Activated CD4-positive, alpha-beta T cell treated with anti-CD3 and anti-CD28 coated beads, Interleukin-2, amount 50 U/mL, for 4 hours (primary cell): ENCODE data around the gene TPCN2.
A peak's percentile ranks its signal among the peaks of the same experiment; 100 is the strongest.
"Not testable (repeated sequence)": the region's sequence is repeated elsewhere in the genome, so short reads cannot be mapped to it uniquely, and the experiment has no call there.

Source experiments
- DNase-seq, 2 experiments: peaks; one replicate each; pipeline ENCODE4 v3.0.0-alpha.2; 2020

Gene TPCN2

DNA sequence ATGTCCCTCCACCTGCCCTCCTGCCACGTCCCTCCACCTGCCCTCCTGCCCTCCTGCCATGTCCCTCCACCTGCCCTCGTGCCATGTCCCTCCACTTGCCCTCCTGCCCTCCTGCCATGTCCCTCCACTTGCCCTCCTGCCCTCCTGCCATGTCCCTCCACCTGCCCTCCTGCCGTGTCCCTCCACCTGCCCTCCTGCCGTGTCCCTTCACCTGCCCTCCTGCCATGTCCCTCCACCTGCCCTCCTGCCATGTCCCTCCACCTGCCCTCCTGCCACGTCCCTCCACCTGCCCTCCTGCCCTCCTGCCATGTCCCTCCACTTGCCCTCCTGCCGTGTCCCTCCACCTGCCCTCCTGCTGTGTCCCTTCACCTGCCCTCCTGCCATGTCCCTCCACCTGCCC, 28.2 kb downstream of the TPCN2 start:
- DNase-seq: not testable (repeated sequence)

DNA sequence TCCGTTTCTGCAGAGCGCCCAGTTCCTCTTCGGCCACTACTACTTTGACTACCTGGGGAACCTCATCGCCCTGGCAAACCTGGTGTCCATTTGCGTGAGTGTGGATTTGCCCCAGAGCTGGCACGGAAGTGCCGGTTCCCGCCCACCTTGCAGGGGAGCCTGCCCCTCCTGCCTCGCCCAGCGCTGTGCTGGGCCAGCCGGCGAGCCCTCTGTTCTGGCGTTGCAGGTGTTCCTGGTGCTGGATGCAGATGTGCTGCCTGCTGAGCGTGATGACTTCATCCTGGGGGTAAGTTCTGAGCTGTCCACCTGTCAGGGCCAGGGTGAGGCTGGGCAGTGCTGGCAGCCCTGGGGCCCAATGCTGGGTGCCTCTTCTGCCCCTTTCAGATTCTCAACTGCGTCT, 29.8 kb downstream of the TPCN2 start:
- no peak for DNase-seq

DNA sequence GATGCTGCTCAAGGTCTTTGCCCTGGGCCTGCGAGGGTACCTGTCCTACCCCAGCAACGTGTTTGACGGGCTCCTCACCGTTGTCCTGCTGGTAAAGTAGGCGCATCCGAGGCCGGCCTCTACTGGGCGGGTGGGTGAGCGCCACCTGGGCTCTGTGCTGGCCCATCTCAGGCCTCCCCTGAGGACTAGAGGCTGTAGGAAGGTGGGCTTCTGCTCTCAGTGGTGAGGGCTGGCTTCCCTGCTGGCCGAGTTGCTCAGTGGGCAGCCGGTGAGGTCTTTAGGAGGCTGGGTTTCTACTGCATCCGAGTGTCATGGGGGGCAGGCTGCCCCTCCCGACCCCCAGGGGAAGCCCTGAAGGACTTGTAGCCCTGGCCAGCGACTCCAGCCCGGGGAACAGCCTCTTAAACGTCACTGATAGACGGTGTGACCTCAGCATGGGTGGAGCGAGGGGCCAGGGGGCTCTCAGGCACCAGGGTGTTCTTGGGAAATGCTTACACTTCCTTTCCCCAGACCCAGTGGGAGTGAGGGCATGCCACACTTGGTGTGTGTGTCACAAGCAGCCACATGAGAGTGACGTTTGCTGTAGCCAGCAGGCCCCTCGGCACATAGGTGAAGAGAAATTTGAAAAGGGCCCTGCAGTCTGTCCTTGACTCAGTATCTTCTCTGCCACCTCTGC, 30.3 kb downstream of the TPCN2 start:
- DNase-seq: no peak

DNA sequence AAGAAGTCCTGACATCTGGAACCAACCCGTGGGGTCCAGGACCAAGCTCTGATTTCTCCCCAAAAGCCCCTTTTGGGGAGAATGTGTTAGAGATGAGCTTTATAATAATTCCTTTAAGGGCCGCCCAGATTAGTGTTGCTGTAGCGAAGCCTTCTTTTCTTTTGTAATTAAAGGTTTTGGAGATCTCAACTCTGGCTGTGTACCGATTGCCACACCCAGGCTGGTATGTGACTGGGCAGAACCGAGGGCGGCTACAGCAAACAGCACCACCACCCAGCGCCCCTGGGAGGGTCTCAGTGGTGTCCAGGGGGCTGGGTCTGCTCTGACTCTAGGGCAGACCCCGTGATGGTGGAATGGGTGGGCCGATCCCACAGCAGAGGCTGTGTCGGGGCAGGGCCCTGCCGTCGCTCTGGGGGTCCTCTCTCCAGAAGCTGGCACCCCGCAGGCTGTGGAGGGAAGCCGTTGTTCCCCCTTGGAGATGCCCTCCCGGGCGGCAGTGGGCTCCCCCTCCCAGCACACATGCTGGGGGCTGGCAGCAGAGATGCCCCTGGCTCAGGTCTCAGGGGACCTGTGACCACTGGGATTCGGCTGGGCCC, 31.0 kb downstream of the TPCN2 start:
- DNase-seq: no peak

DNA sequence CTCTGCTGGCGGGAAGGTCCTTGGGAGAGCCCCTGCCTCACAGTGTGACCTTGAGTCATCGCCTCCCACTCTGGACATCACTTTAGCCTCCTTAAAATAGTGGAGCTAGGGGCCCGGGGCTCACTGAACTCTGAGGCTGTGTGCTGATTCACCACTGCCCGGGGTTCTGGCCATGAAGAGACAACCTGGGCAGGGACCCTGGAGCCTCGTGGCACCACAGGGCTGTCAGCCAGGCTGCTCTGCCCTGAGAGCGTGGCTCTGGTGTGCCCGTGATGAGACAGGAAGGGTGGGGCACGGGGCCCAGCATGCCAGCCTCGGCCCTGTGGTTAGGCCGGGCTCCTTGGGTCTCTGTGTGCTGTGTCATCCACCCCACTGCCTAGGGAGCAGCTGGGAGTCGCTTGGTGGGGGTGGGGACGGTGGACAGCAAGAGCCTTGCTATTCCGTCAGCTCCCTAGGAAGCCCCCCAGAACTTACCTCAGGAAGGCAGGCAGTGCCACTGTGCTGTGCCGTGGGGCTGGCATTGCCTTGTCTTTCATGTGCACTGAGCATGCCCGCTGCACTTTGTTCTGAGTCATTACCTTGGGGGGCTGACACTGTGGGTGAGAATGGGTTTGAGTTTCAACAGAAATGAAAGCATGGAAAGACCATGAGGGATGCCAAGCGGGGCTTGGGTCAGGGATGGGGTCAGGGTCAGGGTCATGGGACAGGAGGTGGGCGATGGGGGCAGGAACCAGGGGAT, 31.7 kb downstream of the TPCN2 start:
- no peak for DNase-seq

DNA sequence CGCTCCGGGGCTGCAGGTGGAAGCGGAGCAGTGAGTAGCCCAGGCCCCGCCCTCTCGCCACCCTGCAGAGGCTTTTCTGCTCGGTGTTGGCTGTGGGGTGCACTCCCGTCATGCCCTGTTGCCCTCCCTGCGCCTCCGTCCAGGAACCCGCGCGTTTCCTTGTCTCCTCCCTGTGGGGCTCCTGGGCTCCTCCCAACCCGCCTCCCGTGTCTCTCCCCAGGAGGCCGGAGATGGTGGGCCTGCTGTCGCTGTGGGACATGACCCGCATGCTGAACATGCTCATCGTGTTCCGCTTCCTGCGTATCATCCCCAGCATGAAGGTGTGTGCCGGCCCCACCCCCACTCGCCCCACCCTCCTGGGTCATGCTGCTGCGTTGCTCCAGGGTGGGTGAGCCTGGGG, 32.4 kb downstream of the TPCN2 start:
- DNase-seq: no peak

DNA sequence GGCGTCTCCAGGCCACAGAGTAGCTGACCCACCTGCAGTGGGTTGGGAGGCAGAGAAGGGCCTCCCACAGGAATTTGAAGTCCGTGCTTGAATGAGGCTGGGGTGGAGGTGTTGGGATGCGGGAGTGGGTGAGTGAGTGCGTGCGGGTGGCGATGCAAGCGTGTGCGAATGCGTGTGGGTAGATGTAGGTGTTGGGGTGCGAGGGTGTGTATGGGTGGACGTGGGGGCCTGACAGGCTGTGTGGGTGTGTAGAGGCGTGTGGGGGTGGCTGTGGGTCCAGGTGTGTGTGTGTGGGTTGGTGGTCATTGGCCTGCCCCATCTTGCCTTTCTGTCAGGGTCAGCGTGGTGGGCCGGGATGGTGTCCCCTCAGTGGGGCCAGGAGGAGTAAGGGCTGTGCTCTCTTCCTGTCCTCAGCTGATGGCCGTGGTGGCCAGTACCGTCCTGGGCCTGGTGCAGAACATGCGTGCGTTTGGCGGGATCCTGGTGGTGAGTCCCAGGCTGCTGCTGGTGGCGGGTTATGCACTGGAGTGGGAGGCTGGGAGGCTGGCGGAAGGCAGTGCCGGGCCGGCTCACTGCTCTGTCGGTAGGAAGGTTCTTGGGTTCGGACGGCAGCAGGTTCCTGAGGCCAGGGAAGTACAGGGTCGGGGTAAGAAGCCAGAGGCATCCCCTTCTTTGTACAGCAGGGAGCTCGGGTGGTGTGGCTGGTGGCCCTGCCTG, 35.0 kb downstream of the TPCN2 start:
- no peak for DNase-seq

DNA sequence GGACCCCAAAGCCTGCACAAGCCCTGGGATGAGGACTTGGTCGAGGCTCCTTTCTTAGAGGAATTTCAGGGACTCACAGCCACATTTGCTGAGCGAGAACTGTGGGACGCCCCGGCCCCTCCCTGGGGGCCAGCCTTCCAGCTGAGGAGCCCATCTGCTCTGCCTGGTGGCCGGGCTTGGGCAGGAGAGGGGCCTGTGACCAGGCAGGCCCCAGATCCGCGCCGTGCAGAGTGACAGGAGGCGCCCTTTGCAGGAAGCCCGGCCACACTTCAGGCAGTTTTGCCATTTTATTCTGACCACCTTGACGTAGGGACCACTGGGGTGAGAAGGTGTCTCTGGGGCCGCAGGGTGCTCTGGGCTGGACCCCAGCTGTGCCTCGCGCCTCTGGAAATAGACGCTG, 35.6 kb downstream of the TPCN2 start:
- DNase-seq: no peak

DNA sequence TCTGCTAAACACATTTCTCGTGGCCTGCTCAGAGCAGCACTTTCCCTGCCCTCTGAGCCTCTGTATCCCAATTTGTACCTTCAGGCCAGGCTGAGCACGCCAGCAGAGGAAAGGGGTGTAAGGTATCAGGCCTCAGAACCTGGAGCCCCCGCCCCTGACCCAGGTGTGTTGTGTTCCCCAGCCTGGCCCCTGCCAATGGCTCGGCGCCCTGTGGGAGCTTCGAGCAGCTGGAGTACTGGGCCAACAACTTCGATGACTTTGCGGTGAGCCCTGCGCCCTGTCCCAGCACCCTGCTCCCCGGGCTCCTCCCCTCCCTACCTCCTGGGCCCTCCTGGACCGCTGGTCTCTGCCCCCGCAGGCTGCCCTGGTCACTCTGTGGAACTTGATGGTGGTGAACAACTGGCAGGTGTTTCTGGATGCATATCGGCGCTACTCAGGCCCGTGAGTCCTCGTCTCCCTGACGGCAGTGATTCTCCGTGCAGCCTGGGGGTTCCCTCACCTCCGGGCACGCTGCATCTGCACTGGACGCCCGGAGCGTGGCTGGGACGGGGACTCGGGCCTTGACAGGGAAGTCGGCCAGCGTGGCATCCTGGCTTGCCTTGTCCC, 36.9 kb downstream of the TPCN2 start:
- DNase-seq: no peak

DNA sequence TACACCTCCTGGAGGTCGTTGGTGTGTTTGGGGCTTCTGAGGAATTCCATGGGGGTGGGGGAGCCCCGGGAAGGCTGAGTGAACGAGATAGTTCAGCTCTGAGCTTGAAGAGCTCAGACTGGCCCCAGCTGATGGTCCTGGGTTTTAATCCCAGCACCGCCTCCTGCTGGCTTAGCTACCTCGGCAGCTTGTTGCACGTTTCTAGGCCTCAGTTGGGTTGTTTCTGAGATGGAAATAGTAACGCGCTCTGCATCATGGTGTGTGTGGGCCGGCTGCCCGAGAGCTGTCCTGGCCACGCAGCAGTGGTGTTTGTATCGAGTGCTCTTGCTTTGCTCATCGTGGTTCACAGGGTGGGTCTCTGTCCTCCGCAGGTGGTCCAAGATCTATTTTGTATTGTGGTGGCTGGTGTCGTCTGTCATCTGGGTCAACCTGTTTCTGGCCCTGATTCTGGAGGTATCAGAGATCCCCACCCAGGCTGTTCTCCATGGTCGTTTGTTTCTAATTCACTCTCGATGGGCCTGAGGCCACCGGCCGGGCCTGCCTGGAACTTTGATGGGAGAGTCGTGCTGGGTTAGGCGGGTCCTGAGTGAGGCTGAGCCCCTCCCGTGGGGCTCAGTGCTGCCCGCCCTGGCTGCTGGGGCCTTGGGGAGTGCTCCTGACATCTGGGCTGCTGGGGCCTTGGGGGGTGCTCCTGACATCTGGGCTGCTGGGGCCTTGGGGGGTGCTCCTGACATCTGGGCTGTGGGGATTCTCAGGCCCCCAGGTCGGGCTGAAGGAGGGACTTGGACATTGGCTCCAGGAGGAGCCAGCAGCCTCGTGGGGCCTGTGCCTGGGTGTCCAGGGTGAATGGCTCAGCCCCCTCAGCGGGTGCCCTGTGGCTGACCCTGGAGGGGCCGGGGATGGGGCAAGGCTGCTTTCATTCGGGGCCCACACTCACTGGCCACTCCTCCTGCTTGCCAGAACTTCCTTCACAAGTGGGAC, 37.7 kb downstream of the TPCN2 start:
- DNase-seq: no peak

DNA sequence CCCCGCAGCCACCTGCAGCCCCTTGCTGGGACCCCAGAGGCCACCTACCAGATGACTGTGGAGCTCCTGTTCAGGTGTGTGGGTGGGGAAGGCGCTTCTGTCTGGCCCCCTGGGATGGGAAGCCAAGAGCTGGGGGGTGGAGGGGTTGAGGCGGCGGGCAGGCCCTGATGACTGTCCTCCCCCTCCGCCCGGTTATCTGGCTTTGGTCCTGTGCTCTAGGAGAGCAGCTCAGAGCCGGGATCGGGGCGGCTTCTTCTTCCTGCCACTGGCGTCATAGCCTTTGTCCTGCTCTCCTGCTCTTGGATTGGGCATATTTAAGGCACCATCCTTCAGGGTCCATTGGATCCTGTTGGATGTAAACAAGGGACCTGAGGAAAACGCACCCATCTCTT, 38.4 kb downstream of the TPCN2 start:
- DNase-seq: no peak

DNA sequence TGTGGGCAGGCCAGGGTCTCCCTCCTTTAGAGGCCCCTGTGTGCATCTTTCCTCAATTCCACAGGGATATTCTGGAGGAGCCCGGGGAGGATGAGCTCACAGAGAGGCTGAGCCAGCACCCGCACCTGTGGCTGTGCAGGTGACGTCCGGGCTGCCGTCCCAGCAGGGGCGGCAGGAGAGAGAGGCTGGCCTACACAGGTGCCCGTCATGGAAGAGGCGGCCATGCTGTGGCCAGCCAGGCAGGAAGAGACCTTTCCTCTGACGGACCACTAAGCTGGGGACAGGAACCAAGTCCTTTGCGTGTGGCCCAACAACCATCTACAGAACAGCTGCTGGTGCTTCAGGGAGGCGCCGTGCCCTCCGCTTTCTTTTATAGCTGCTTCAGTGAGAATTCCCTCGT, 39.1 kb downstream of the TPCN2 start:
- no peak for DNase-seq

DNA sequence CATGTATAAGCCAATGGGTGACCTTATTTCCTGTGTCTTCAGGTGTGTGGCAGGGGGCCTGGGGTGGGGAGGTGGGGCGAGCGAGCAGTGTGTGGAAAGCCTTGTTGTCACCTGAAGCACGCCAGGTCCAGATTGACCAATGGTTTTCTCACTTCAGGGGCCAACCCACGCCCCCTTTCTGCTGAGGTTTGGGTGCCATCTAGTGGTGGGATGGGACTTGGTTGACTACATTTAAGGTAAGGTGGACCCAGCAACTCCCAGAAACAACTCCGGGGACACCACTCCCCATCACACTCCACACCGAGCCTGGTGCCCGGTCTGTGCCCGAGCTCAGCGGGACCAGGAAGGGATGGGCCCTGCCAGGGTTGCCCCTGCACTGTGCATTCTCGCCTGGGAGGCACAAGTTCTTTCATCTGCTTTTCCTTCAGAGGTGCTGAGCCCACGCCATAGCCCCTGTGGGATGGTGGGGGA, 40.0 kb downstream of the TPCN2 start:
- peak; percentile 42 to 43 for DNase-seq

DNA sequence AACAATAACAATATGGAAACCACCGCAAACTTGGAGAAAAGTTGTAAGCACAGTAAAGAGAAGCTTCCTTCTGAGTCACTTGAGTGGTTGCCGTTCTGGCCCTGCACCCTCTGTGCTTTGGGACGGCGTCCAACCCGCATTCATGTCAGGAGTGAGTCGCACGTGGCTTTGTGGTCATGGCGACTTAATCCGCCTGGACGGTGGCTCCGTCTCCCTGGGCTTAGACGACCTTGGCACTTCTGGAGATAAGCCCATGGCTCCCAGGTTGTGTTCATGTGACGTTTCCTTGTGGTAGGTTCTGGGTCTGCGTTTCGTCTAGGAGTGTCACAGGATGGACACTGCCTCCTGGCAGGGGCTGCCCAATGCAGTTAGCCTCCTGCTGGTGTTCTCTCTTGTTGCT, 40.5 kb downstream of the TPCN2 start:
- DNase-seq: no peak

DNA sequence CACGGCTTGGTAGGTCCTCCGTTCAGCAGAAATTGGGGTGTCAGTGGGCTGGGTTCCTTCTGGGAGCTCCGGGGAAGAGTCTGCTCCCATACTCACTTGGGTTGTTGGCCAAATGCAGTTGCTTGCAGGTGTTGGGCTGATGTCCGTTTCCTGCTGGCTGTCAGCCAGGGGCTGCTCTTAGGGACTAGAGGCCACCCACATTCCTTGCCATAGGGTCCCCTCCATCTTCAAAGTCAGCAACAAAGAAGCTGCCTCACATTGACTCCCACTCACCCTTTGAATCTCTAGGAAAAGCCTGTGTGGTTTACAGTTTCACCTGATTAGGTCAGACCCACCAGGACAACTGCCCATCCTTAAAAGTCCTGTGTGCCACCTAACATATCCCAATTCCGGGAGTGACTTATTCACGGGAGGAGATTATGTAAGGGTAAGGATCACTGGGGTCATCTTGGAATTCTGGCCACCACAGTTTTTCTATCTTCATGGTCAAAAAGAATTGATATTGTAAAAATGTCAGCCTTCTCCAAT, 43.0 kb downstream of the TPCN2 start:
- no peak for DNase-seq

DNA sequence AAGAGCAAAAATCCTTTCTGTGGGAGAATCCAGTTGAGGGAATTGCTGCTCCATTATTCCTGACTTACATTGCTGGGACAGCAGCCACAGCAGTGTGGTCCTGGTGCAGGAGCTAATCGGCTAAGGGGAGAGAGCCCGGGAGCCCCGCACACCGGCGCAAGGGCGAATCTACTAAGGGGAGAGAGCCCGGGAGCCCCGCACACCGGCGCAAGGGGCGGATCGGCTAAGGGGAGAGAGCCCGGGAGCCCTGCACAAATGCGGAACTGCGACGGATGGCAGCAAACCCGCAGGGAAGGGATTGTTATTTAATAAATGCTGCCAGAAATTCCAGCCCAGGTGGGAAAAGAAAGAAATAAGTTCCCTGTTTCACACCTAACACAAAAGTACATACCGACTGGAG, 43.5 kb downstream of the TPCN2 start:
- DNase-seq: no peak

DNA sequence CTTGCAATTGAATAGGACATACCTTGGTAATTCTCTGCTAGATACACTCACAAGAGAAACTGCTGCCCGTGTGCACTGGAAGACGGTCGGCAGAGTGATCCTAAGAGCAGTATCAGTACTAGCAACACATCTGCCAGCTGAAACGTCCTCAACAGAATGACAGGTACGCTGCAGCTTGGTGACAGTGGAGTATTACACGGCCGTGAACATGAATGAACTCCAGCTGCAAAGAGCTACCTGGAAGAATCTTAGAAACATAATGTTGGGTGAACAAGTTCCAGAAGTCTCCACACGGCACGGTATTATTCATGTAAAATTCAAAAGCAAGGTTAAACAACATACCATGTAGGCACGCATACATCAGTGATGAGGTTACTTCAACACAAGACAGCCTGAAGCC, 44.4 kb downstream of the TPCN2 start:
- no peak for DNase-seq

DNA sequence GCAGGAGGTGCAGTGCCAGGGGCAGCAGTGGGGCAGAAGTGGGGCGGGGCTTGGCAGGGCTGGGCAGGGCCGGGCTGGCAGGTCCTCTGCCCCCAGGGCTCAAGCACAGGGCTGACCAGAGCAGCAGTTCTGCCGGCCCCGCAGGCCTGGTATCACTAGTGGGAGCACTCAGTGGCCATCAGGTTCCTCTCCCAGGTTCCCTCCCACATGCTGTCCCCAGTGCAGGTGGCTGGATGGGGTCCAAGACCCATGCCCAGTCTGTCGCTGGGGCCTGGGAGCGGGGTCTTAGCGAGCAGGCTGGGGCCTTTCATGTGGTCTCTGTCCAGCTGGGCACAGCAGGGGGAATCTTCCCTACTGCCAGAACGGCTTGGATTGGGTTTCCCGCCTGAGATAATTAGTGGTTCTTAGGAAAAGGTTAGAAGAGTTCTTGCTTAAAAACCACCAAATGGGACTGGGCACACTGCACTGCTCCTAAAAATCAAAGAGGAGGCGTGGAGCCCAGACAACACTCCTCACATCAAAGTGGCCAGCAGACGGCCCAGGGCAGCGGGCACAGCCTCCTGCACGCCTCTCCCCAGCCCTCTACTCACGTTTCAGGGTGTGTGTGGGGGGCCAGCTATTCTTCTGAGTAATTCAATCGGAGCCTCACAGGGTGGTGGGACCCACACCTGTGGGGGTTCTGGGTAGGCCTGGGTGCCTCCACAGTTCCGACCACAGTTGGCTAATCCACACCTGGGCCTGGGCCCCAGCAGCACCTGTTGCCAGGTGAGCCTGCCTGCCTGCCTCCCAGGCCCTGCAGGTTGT, 45.6 kb downstream of the TPCN2 start:
- no peak for DNase-seq

DNA sequence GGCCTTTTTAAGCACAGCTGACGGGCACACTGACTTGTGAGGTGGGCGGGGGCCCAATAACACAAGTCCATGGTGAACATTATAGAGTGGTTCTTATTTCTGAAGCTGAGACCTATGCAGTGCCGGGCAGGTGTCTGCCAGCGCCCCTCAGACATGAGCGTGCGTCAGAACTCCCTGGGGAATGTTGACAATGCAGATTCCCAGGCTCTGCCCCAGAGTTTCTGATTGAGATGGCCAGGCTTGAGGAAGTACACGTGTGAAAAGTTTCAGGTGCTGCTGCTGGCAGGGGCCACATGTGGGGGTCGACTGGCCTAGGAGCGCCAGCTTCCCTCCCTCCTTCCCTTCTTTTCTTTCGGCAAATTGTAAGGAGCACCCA, 46.2 kb downstream of the TPCN2 start:
- DNase-seq: no peak

DNA sequence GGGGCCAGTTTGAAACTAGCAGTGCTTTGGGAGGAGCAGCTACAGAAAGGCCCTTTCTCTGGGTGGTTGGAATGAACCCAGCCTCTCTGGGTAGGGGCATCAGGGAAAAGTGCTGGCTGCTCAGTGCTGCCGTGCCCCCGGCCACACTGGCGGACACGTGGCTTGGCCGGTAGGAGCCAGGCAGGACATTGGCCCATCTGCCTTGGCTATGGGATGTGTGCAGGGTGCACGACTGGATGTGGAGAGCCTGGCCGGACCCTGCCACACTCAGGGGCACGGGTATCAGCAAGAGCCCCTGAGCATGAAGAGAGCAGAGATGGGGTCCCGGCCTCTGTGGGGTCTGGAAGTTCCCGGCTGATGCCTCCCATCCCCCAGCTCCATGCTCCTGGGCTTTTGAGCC, 46.6 kb downstream of the TPCN2 start:
- no peak for DNase-seq

DNA sequence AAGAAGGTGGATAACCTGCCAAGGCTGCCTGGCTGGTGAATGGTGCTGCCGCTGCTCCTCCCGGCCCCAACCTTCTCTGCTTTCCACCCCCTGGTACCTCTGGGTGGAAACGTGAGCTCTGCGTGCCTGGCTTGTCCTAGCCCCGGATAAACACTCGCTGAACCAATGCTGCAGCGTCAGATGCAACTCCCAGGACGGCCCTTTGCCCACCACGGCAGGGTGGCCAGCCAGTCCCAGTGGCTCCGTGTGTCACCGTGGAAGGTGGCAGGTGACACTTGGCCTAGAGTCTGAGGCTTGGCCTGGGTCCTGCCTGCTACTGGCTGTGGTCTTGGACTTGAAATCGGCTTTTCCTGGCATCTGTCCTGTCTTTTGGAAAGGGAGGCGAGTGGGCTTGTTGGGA, 47.7 kb downstream of the TPCN2 start:
- no peak for DNase-seq
